DOHH2 (cell line): ENCODE data around the gene ZSCAN5C.

ENCODE experiments used
- H3F3A ChIP-seq: fragments of 200-600 bp; sonication (generic), shearing (Covaris generic); 2 replicates; pipeline ENCODE4 v1.6.0; 2016; ENCODE audit warnings: antibody characterized with exemption, mild to moderate bottlenecking; ENCODE audit not compliant: control insufficient read depth, insufficient read depth
- H3K27ac ChIP-seq: fragments of 200-600 bp; sonication (generic); 2 replicates; pipeline ENCODE4 v1.5.1; 2014; ENCODE audit warnings: low read depth, mild to moderate bottlenecking, low read length, moderate library complexity
- H3K27me3 ChIP-seq: fragments of 200-600 bp; sonication (generic); 2 replicates; pipeline ENCODE4 v1.6.1; 2014; ENCODE audit warnings: mild to moderate bottlenecking, low read length, mixed read lengths; ENCODE audit not compliant: control insufficient read depth
- H3K36me3 ChIP-seq: fragments of 200-600 bp; sonication (generic); 2 replicates; pipeline ENCODE4 v1.6.1; 2014; ENCODE audit warnings: mild to moderate bottlenecking, low read length, moderate library complexity, mixed read lengths; ENCODE audit not compliant: control insufficient read depth
- H3K4me1 ChIP-seq: fragments of 200-600 bp; sonication (generic); 2 replicates; pipeline ENCODE4 v1.6.1; 2014; ENCODE audit warnings: mild to moderate bottlenecking, low read length, mixed read lengths; ENCODE audit not compliant: control insufficient read depth
- H3K4me2 ChIP-seq: fragments of 200-600 bp; sonication (generic); 2 replicates; pipeline ENCODE4 v1.6.0; 2014; ENCODE audit warnings: mild to moderate bottlenecking, low read length, moderate library complexity
- H3K4me3 ChIP-seq: fragments of 200-600 bp; sonication (generic); 2 replicates; pipeline ENCODE4 v1.5.1; 2014; ENCODE audit warnings: mild to moderate bottlenecking, low read length, mixed read lengths
- H3K79me2 ChIP-seq: fragments of 200-600 bp; sonication (generic); 2 replicates; pipeline ENCODE4 v1.6.1; 2014; ENCODE audit warnings: mild to moderate bottlenecking, low read length, mixed read lengths; ENCODE audit not compliant: control insufficient read depth
- H3K9me2 ChIP-seq: fragments of 200-600 bp; sonication (generic); replicated peaks from 2 replicates; pipeline ENCODE4 v1.6.1; 2014; ENCODE audit warnings: mild to moderate bottlenecking, low read length, mixed read lengths; ENCODE audit not compliant: control insufficient read depth
- H3K9me3 ChIP-seq: fragments of 200-600 bp; sonication (generic); 2 replicates; pipeline ENCODE4 v1.6.1; 2014; ENCODE audit warnings: antibody characterized with exemption, low read length, mixed read lengths; ENCODE audit not compliant: control insufficient read depth, insufficient read depth
- H4K20me1 ChIP-seq: fragments of 200-600 bp; sonication (generic); 2 replicates; pipeline ENCODE4 v1.6.0; 2014; ENCODE audit warnings: low read depth, mild to moderate bottlenecking, antibody characterized with exemption, low read length, moderate library complexity; ENCODE audit not compliant: control insufficient read depth, insufficient read depth
- EZH2phosphoT487 ChIP-seq: fragments of 200-600 bp; sonication (generic); IDR thresholded peaks from 2 replicates; pipeline ENCODE4 v1.6.1; 2017; ENCODE audit warnings: borderline replicate concordance, mild to moderate bottlenecking, antibody characterized with exemption, low read length, moderate library complexity, mixed read lengths
- TF ChIP-seq, protein P1 (sequence below): fragments of 200-600 bp; sonication (generic); IDR thresholded peaks from one replicate; pipeline ENCODE4 v1.5.1; 2014; ENCODE audit warnings: antibody characterized with exemption, mild to moderate bottlenecking, low read depth, low read length; ENCODE audit not compliant: poor library complexity, severe bottlenecking

The ZSCAN5C gene

DNA sequence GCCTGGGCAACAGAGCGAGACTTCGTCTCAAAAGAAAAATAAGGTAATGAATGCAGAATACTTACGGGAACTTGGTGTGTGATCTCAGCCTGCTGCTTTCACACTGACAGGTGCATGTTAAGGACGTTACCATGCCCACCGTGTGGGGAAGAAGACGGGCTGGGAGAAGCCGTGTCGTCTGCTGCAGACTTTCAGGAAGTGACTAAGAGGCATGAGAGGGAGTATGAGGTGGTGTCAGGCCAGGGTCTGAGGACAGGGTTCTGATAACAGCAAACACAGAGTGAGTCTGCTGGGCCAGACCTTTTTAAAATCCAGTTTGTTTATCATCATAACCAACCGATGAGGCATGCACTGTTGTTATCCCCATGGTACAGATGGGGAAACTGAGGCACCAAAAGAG lies 39.8 kb upstream of the ZSCAN5C start:
- Histone ChIP-seq H3K79me2 (no peaks in the 10 kb centered on the region), H3K9me3 (no peaks in the 10 kb centered on the region), H3K4me1 (no peaks in the 10 kb centered on the region), H3K27ac (no peak overlapping the region), H3K27me3 (no peaks in the 10 kb centered on the region), H3K4me2 (no peak overlapping the region), H3F3A (no peaks in the 10 kb centered on the region), H3K36me3 (peaks cover 9% of the 10 kb centered on the region; the same call in 1 of the 2 replicates), H3K4me3 (no peak overlapping the region), H4K20me1 (no peaks in the 10 kb centered on the region), H3K9me2 (no peaks in the 10 kb centered on the region)
- TF ChIP-seq, protein P1, sequence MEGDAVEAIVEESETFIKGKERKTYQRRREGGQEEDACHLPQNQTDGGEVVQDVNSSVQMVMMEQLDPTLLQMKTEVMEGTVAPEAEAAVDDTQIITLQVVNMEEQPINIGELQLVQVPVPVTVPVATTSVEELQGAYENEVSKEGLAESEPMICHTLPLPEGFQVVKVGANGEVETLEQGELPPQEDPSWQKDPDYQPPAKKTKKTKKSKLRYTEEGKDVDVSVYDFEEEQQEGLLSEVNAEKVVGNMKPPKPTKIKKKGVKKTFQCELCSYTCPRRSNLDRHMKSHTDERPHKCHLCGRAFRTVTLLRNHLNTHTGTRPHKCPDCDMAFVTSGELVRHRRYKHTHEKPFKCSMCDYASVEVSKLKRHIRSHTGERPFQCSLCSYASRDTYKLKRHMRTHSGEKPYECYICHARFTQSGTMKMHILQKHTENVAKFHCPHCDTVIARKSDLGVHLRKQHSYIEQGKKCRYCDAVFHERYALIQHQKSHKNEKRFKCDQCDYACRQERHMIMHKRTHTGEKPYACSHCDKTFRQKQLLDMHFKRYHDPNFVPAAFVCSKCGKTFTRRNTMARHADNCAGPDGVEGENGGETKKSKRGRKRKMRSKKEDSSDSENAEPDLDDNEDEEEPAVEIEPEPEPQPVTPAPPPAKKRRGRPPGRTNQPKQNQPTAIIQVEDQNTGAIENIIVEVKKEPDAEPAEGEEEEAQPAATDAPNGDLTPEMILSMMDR = no peak
- TF ChIP-seq EZH2phosphoT487 = no peak

DNA sequence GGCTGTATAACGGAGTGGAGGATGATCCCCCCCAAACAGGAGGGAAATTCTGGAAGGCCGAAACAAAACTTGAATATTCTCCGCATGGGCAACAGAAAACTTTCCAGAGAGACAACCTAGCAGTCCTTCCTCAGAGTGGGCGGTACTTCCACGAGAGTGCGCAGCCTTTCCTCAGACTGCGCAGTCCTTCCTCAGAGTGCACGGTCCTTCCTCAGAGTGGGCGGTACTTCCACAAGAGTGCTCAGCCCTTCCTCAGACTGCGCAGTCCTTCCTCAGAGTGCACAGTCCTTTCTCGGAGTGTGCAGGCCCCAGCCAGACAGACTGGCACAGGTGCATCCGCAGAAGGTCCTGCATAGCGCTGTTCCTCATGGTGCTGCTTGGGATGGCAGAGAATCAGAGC lies 39.0 kb upstream of the ZSCAN5C start:
- no peak overlapping the region for H3K27ac ChIP-seq
- H3K79me2 ChIP-seq = no peaks in the 10 kb centered on the region
- no peaks in the 10 kb centered on the region for H3K9me2 ChIP-seq
- H3K36me3 ChIP-seq = peaks cover 9% of the 10 kb centered on the region; the same call in 1 of the 2 replicates
- no peaks in the 10 kb centered on the region for H3F3A ChIP-seq
- no peak overlapping the region for H3K4me3 ChIP-seq
- H3K27me3 ChIP-seq = no peaks in the 10 kb centered on the region
- no peaks in the 10 kb centered on the region for H4K20me1 ChIP-seq
- no peaks in the 10 kb centered on the region for H3K9me3 ChIP-seq
- TF ChIP-seq, protein P1 = no peak
- no peak for TF ChIP-seq EZH2phosphoT487
- no peaks in the 10 kb centered on the region for H3K4me1 ChIP-seq
- H3K4me2 ChIP-seq = no peak overlapping the region

DNA sequence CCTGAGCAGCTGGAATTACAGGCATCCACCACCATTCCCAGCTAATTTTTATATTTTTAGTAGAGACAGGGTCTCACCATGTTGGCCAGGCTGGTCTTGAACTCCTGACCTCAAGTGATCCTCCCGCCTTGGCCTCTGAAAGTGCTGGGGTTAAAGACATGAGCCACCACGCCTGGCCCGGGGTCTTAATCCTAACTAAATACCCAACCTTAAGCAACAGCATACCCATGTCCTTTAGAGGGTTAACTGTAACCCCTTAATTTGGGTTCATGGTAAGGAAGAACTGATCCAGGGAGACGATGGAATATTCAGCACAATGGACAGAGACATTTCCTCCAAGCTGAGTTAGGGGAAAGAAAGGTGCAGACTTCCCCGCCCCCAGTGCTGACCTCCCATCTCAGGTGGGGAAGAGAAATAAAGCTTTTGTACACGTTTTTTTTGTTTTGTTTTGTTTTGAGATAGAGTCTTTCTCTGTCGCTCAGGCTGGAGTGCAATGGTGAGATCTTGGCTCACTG lies 35.0 kb upstream of the ZSCAN5C start:
- H4K20me1 ChIP-seq = no peaks in the 10 kb centered on the region
- no peaks in the 10 kb centered on the region for H3K27me3 ChIP-seq
- no peaks in the 10 kb centered on the region for H3F3A ChIP-seq
- no peaks in the 10 kb centered on the region for H3K79me2 ChIP-seq
- H3K4me1 ChIP-seq = peaks cover 3% of the 10 kb centered on the region; the same call in 1 of the 2 replicates
- no peaks in the 10 kb centered on the region for H3K9me2 ChIP-seq
- TF ChIP-seq EZH2phosphoT487 = no peak
- TF ChIP-seq, protein P1 = no peak
- no peak overlapping the region for H3K4me3 ChIP-seq
- no peak overlapping the region for H3K27ac ChIP-seq
- no peaks in the 10 kb centered on the region for H3K36me3 ChIP-seq
- no peaks in the 10 kb centered on the region for H3K9me3 ChIP-seq
- no peak overlapping the region for H3K4me2 ChIP-seq
